ENCODE measurements around the gene PRPF40B. TPM values are rescaled to one million over a fixed set of nuclear protein-coding genes. Genes with fewer than 3 reads are reported as not detected.

The PRPF40B gene
- total and polyA plus RNA-seq, 9 of the 15 experiments (the other 6 are each of a cell fraction or from before 2014, with no cell fraction given): 0.55 to 10.6 (median 4.8) TPM

DNA sequence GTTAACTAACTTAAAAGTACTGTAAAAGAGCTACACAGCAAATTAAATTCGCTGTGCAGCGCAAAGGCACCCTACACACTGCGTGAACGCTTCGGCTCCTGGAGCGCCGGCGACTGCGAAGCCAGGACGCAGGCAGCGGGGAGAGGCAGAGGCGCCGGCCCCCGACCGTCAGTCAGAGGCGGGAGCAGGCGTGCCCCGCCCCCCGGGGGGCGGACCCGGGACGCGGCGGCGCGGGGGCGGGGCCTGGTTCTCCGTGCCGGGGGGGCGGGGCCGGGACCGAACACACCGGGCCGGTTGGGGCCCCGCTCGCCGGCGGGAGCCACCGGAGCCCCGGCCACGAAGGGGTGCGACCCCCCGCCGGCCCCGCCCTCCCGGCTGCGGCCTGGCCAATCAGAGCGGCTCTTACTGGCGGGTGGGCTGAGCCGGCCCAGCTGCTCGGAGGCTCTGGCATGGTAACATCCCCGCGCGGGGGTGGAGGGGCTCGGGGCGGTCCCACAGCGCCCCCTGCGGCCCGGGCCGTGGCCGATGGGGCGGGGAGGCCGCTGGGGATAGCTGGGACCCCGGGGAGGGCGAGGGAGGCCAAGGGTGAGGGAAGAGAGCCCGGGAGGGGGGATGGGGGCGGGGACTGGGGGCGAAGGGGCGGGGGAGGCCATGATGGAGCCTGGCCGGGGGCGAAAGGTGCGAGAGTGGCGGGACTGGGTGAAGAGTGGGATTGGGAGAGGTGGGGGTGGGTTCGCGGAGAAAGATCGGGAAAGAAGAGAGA is at the start of gene PRPF40B (continued):
- TF ChIP-seq, protein P1, sequence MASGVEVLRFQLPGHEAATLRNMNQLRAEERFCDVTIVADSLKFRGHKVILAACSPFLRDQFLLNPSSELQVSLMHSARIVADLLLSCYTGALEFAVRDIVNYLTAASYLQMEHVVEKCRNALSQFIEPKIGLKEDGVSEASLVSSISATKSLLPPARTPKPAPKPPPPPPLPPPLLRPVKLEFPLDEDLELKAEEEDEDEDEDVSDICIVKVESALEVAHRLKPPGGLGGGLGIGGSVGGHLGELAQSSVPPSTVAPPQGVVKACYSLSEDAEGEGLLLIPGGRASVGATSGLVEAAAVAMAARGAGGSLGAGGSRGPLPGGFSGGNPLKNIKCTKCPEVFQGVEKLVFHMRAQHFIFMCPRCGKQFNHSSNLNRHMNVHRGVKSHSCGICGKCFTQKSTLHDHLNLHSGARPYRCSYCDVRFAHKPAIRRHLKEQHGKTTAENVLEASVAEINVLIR (CRISPR knock-in tag; IDR thresholded peaks at IDR 0.05): no peak
- TF ChIP-seq ZNF263 (CRISPR knock-in tag; IDR thresholded peaks at IDR 0.05; ENCODE audit: borderline replicate concordance): no peak
- TF ChIP-seq, protein P2, sequence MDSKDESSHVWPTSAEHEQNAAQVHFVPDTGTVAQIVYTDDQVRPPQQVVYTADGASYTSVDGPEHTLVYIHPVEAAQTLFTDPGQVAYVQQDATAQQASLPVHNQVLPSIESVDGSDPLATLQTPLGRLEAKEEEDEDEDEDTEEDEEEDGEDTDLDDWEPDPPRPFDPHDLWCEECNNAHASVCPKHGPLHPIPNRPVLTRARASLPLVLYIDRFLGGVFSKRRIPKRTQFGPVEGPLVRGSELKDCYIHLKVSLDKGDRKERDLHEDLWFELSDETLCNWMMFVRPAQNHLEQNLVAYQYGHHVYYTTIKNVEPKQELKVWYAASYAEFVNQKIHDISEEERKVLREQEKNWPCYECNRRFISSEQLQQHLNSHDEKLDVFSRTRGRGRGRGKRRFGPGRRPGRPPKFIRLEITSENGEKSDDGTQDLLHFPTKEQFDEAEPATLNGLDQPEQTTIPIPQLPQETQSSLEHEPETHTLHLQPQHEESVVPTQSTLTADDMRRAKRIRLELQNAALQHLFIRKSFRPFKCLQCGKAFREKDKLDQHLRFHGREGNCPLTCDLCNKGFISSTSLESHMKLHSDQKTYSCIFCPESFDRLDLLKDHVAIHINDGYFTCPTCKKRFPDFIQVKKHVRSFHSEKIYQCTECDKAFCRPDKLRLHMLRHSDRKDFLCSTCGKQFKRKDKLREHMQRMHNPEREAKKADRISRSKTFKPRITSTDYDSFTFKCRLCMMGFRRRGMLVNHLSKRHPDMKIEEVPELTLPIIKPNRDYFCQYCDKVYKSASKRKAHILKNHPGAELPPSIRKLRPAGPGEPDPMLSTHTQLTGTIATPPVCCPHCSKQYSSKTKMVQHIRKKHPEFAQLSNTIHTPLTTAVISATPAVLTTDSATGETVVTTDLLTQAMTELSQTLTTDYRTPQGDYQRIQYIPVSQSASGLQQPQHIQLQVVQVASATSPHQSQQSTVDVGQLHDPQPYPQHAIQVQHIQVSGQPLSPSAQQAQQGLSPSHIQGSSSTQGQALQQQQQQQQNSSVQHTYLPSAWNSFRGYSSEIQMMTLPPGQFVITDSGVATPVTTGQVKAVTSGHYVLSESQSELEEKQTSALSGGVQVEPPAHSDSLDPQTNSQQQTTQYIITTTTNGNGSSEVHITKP (IDR thresholded peaks at IDR 0.05; ENCODE audit: partially characterized antibody): peak; percentile 26
- TF ChIP-seq TBP (optimal IDR thresholded peaks at IDR 0.05; ENCODE audit: low read depth, low read length): peak; percentile 74
- no peak for TF ChIP-seq HOXB6 (CRISPR knock-in tag; IDR thresholded peaks at IDR 0.05; ENCODE audit: borderline replicate concordance)
- TF ChIP-seq, protein P3, sequence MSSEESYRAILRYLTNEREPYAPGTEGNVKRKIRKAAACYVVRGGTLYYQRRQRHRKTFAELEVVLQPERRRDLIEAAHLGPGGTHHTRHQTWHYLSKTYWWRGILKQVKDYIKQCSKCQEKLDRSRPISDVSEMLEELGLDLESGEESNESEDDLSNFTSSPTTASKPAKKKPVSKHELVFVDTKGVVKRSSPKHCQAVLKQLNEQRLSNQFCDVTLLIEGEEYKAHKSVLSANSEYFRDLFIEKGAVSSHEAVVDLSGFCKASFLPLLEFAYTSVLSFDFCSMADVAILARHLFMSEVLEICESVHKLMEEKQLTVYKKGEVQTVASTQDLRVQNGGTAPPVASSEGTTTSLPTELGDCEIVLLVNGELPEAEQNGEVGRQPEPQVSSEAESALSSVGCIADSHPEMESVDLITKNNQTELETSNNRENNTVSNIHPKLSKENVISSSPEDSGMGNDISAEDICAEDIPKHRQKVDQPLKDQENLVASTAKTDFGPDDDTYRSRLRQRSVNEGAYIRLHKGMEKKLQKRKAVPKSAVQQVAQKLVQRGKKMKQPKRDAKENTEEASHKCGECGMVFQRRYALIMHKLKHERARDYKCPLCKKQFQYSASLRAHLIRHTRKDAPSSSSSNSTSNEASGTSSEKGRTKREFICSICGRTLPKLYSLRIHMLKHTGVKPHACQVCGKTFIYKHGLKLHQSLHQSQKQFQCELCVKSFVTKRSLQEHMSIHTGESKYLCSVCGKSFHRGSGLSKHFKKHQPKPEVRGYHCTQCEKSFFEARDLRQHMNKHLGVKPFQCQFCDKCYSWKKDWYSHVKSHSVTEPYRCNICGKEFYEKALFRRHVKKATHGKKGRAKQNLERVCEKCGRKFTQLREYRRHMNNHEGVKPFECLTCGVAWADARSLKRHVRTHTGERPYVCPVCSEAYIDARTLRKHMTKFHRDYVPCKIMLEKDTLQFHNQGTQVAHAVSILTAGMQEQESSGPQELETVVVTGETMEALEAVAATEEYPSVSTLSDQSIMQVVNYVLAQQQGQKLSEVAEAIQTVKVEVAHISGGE (CRISPR knock-in tag; IDR thresholded peaks at IDR 0.05): peak in 1 of 3 experiments; percentile 43; a peak in 1 of 6 replicates
- no peak for TF ChIP-seq ZNF23 (CRISPR knock-in tag; IDR thresholded peaks at IDR 0.05)
- TF ChIP-seq MYC (IDR thresholded peaks at IDR 0.05; ENCODE audit: low read depth, low read length): peak; percentile 7; the same call in 1 of the 2 replicates
- no peak for TF ChIP-seq MYC (CRISPR knock-in tag; IDR thresholded peaks at IDR 0.05; ENCODE audit: borderline replicate concordance, low read depth)
- TF ChIP-seq MTA2 (IDR thresholded peaks at IDR 0.05; ENCODE audit: low read depth): no peak
- no peak for TF ChIP-seq BCL6 (CRISPR knock-in tag; IDR thresholded peaks at IDR 0.05)
- TF ChIP-seq BMI1 (IDR thresholded peaks at IDR 0.05; ENCODE audit: low read length): no peak
- TF ChIP-seq ZNF584 (CRISPR knock-in tag; IDR thresholded peaks at IDR 0.05; ENCODE audit: low read depth): no peak
- no peak for TF ChIP-seq GATAD2A (IDR thresholded peaks at IDR 0.05)
- TF ChIP-seq ZNF324 (CRISPR knock-in tag; IDR thresholded peaks at IDR 0.05): no peak

All from K562 (cell line).